Transverse colon (tissue), 4 donors: Measurements from ENCODE around the gene TAF11L14.
"Not testable (repeated sequence)": the region's sequence is repeated elsewhere in the genome, so short reads cannot be mapped to it uniquely, and the experiment has no call there.

Experiments used
- CTCF ChIP-seq, 5 experiments: fragments of 200-600 bp in 3 of 5; fragments of 450-650 bp in 2 of 5; sonication (generic) in 3 of 5; IDR thresholded peaks; 1 replicate in 2 of 5; 2 replicates in 3 of 5; pipeline ENCODE4 v1.5.1; 2016 to 2017; ENCODE audit warnings: antibody characterized with exemption in 5 of 5, inconsistent platforms in 3 of 5, mild to moderate bottlenecking in 2 of 5, moderate library complexity in 1 of 5
- POLR2AphosphoS5 ChIP-seq, 3 donors: sonication (generic); formaldehyde crosslinking; IDR thresholded peaks; one replicate each; pipeline ENCODE4 v1.6.1; 2016; ENCODE audit warnings: antibody characterized with exemption in 3 of 3

- not testable (repeated sequence) for TF ChIP-seq CTCF, POLR2AphosphoS5 (IDR thresholded peaks at IDR 0.05)
Observed at GRCh38 chr5:17590860-17591259, 43.4 kb upstream of the TAF11L14 start, which contains the start of gene TAF11L8.
